TTC549 (cell line): ENCODE results near the gene POM121.
"Not testable (repeated sequence)": the region's sequence is repeated elsewhere in the genome, so short reads cannot be mapped to it uniquely, and the experiment has no call there.

Experiments used
- FAIRE-seq: peaks from 2 replicates; lab custom pipeline; 2012; peaks lifted over from hg19 to GRCh38; lab: Jason Lieb, UNC

The POM121 gene

GRCh38 chr7:72997887-72998468 lies 73.1 kb downstream of the POM121 start:
- FAIRE-seq, result not testable (repeated sequence)
